Erythroblast (primary cell): ENCODE results near the gene TPM1.

Experiments used
- GATA1 ChIP-seq: IDR thresholded peaks from 2 replicates; pipeline ENCODE4 v1.6.1; 2011; ENCODE audit warnings: low read depth, mild to moderate bottlenecking, control low read depth, low read length, moderate library complexity
- POLR2A ChIP-seq: IDR thresholded peaks from 2 replicates; pipeline ENCODE4 v1.6.1; 2011; ENCODE audit warnings: mild to moderate bottlenecking, low read length

GRCh38 chr15:63030101-63030551 is 12.4 kb upstream of the TPM1 start:
- TF ChIP-seq POLR2A (no peak), GATA1 (no peak)
